ENCODE data around the gene OR6B3.

The OR6B3 gene

DNA sequence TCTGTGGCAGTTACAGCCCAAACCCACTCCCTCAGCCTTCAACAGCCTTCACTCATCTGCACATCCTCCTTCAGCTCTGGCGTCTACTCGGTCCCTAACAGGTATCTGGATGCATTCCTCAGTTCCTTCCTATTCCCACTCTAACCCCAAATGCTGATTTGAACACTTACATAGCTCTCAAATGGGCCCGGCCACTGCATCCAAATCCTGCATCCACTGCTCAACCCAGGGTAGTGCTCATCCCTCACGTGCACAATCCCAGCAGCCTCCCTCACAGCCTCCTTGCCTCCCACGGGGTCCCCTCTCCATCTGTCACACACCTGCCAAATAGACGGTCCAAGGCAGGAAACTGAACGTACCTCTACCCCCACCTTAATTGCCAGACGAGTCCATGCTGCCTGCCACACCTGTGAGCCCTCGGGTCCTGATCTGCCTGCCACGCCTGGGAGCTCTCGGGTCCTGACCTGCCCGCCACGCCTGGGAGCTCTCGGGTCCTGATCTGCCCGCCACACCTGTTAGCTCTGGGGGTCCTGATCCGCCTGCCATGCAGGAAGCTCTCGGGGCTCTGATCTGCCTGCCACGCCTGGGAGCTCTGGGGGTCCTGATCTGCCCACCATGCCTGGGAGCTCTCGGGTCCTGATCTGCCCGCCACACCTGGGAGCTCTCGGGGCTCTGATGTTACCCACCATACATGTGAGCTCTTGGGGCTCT, 9.9 kb downstream of the OR6B3 start:
- DNase-seq, result no peak

DNA sequence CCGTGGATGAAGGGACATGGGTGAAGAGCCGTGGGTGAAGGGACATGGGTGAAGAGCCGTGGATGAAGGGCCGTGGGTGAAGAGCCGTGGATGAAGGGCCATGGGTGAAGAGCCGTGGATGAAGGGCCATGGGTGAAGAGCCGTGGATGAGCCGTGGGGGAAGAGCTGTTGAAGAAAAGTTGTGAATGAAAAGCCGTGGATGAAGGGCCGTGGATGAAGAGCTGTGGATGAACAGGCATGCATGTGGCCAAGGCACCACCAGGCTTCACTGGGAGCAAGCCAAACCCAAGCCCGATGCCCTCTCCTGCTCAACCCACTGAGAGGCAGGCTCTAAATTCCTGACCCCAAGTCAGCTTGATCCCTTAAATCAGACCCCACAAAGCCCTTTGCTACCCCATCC, 10.6 kb downstream of the OR6B3 start:
- DNase-seq, result no peak

DNA sequence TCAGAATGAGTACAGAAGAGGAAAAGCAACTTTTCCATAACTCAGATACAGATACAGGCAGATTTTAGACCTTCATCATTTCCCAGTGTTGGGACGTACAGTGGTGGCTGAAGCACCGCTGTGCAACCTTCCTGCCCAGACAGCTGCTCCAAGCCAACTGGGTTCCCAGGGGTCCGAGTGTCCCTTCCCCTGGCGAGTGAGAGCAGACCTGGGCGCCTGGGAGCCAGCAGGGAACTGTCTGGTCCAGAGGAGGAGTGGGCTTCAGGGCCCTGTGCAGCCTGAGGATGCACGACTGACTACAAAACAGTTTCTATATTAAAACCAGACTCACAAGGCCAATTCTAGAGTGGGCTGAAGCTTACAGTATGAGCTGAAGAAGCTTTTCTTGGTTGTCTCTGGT, 12.0 kb downstream of the OR6B3 start:
- no peak for DNase-seq

DNA sequence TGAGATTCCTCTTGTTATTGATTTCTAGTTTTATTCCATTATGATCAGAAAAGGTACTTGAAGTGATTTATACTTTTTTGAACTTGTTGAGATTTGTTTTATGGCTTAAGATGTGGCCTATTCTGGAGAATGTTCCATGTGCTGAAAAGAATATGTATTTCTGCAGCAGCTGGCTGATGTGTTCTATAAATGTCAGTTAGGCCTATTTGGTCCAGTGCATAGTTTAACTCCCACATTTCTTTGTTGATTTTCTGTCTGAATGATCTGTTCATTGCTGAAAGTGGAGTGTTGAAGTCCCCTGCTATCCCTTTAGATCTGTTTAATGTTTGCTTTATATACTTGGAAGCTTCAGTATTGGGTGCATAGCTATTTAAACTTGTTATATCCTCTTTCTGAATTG, 16.0 kb downstream of the OR6B3 start:
- no peak for DNase-seq

DNA sequence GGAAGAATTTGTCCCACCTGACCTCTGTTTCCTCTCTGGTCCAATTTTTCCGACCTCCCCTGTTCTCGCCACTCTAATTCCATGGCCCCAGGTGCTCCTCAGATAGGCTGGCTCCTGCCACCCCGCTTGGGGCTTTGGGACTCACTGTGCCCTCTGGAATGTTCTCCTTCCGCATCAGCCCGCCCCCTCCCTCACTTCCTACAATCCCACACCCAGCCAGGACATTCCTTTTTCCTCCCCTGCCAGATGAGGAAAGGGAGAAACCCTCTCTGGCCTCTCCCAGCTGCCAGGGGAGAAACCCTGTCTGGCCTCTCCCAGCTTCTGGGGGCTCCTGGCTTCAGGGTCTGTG, 20.0 kb downstream of the OR6B3 start:
- no peak for DNase-seq

DNA sequence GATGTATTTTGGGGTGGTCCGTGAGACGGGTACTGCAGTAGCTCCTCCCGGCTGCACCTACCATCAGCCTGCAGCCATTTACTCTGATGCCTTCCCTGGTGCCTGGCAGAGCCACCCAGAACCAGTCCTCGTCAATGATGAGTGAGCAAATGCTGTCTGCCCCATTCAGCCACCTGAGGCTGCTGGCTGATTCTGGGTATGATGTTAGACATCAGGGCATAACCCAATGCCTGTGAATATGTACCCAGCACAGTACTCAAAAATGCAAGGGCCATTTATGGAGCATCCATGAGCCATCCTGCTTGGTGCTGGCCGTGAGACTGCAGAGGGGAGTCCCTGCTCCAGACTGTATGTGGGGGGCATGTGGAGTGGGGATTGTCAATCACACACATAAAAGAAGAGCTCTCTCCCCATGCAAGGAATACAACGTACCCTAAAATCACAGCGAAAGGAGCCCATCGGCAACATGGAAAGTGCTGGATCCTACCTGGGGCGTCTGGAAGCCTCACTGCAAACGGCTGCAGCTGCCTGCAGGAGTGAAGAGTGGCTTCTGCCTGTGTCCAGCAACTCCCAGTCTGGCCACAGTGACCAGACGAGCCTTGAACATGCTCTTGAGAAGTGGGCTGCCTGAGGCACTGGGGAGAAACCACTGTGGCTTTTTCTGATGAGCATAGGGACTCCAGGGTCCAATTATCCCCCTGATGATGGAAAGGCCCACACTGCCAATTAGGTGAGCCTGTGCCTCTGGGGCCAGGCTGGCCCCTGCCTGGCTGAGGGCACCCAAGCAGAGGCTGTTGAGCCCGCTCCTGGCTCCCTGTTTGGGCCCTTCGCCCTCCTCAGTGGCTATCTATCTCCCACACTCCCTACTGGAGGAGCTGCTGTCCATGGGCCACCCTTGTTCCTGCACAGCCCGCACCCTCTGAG, 20.7 kb downstream of the OR6B3 start:
- no peak for DNase-seq

DNA sequence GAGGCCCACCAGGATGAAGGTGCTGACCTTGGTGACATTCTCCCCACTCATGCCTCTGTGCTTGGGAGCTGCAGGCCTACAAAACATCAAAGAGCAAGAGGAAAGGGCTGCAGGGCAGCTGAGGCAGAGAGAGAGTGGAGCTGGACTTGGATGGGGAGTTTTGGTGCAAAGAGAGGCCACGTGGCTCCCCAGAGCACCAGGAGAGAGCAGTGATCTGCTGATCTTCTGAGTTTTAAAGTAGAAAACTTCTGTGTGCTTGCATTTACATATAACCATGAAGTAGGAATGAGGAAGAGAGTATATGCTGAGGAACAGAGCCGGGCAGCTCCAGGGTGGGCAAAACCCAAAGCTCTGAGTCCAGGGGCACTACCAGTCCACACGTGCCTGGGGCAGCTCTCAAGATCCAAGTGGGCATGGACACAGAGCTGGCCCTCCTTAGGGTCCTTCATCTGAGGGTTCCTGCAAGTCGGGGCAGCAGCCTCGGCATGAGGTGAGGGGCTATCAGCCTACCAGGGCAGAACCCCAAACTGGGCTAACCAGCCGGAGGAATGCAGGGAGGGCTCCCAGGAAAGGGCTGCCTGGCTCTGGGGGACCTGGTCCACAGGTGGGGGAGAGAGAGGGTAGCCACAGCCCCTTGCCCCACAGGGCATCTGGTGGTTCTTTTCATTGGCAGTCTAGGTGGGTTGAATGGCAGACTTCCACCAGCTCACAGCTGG, 22.8 kb downstream of the OR6B3 start, which contains the start of gene OR6B2:
Gene OR6B2, minus strand, starts transcription at position 51 of the 716 bp plus-strand sequence. Its CDS starts 0 bp downstream, at position 51.
- no peak for DNase-seq

DNA sequence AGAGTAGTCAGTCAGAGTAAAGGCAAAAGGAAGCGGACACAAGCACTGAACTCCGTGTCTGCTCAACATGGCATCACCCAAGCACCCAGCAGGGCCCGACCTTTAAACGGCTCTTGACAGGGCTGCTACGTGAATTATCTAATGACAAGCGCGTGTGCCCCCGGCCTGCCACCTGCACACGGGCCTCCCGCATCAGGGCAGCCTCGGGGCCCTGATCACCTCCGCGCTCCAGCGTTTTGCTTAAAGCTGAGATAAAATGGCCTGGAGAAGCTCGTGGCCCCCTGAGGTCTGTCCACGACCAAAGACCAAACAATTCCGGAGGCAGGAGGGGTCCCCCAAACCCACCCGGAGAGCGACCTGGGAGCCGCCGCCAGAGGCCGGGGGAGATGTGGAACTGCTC, 28.6 kb downstream of the OR6B3 start:
- no peak for DNase-seq

DNA sequence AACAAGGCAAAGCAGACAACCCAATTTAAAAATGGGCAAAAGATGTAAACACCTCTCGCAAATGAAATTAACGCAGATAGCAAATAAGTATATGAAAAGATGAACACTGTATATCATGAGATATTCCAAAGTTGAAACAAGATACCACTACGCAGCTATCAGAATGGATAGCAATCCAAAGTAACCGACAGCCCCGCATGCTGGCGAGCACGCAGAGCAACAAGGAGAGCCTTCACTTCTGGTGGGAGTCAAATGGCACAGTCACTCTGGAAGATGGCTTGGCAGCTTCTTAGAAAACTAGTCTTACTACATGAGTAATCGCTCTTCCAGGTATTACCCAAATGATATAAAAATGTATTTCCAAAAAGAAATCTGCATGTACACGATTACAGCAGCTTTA, 29.5 kb downstream of the OR6B3 start:
- DNase-seq, result no peak

DNA sequence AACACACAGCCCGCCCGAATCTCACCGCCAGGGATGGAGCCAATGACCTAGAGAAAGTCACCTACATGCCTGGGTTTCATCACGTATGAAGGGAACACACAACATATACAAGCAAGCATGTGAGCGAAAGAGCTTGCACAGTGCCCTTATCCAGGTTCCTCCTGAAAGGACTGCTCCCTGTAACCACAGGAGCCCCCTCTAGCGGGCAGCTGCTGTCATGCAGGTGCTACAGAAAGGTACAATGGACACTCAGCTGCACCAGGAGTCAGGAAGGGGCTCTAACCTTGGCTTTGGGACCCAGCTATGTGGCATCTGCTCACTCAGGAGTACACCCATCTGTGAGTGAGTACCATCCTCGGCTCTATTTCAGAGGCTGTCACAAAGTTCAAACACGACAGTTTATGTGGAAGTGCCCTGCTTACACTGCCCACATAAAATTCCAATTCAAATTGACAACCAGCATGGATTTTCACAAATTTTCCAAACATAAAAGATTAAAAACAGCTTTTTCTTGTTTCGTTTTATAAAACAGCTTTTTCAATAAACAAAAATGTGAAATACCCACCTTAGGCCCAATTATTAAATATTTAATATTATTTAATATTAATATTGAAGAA, 31.7 kb downstream of the OR6B3 start:
- DNase-seq, result peak; percentile 29

DNA sequence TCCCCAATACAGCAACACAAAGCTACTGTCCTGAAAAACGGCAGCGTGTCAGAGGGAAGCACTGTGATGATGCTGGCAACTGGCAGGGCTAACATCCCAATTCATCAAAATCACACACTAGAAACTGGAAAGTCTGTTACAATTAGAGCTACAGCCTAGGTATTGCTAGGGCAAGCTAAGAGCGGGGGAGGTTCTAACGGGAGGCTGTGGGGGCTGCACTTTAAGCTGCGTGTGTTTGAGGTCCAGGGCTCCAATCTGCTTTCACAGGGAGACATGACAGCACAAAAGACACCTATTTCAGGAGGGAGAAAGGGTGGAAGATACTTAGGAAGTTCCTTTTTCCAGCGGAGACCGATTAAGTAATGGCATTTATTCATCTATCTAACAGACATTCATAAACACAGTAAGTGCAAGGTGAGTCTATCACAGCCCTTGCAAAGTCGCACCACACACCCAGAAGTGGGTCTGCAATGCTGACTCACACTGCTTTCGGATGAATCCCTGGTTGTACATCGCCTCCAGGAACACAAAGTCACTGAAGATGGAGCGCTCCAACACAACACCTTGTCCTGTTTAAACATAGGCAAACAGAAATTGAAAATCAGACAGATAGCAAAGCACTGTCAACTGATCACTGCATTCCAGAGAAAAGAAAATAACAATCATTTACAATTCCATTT, 35.1 kb downstream of the OR6B3 start:
- no peak for DNase-seq

DNA sequence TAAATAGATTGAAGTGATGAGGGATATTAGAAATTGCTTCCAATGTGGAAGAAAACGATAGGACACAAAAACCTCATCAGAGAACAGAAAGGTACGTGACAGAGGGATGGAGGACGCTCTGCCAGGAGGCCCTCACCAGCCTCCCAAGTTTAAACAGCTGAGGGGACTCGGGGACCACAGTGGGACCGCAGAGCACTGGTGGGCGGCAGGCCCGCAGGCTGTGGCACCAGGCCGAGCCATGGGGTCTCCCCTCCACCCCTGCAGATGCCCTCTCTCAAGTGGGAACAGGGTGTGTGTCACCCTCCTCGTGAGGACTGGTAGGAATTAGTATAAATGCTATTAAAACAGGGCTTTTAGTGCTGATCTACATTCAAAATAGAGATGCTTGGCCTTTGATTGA, 39.0 kb downstream of the OR6B3 start:
- no peak for DNase-seq

DNA sequence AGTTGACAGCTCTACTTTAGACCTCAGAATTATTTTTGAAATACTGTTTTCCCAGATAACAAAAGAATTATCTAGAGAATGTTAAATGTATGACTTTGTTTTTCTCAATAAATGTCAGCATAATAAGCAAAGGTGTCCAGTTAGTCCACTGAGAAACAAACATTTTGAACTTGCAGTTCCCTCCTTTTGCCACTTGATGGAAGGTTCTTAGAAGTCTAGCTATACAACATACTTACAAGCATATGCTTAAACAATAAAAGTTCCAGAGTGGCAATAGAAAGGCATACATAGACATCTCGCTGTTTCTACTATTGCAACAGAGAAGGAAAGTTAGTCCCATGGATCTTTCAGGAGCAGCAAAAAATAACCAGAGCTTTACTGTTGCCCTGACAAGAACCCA, 40.0 kb downstream of the OR6B3 start:
- DNase-seq, result no peak

DNA sequence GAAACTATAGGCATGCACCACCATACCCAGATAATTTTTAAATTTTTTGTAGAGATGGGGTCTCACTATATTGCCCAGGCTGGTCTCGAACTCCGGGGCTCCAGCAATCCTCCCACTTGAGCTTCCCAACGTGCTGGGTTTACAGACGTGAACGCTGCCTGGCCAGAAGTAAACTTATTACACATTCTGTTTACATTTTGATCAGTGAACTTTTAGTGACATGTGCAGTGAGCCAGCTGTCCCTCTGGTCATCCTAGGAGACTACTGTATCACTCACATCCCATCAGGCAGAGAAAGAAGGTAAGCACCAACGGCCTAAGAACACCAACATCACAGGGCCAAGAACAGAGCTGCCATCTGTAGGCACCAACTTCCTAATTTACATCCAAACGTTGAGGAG, 50.3 kb downstream of the OR6B3 start:
- no peak for DNase-seq

DNA sequence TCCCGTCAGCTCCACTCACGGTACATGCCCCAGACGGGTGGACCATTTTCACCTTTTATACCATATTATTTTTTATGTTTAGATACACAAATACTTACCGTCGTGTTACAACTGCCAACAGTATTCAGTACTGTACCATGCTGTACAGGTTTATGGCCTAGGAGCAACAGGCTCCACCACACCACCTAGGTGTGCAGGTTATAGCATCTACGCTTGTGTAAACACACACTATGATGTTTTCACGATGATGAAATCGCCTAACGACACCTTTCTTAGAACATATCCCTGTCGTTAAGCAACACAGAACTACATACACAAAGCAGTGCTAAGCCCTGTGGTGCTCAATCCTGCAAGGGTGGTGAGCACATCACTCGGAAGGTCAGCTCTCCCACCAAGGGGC, 52.6 kb downstream of the OR6B3 start:
- DNase-seq, result no peak

DNA sequence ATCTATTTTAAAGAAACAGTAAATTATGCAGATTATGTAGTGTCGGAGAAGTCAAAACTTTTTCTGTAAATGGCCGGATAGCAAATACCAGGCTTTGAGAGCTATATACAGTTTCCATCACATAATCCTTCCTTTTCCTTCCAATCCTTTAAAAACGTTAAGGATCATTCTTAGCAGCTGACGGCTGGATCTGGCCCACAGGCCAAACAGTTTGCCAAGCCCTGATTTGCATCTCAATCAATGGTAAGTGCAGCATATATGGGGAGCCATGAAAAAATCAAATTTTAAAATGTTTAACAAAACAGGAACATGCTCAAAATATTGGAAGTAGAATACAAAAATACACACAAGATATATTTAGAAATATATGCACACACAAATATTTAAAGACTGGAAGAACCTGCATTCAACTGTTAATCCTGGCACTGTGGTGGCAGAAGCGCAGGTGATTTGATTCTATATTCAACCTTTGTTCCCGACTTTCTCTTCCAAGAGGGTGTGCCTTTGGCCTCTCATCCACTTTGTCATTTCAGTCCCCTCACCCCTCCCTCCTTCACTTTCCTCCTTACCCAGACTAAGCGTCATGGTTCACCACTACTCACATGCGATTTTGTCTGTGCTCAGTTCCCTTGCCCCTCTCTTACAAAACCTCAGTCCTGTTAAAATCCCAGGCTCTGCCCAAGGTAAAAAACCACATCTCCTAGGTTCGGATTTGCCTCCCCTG, 55.5 kb downstream of the OR6B3 start:
- DNase-seq, result no peak
